ENCODE data around the gene PDE2A. TPM values are rescaled to one million over a fixed set of nuclear protein-coding genes. Genes with fewer than 3 reads are reported as not detected.

PDE2A gene
- total and polyA plus RNA-seq, 10 of the 15 experiments (the other 5 are each of a cell fraction or from before 2014, with no cell fraction given) = 0.06 to 0.15 (median 0.11) TPM; not detected in 6

- H3K9ac ChIP-seq (ENCODE audit: control insufficient read depth, insufficient read depth, low read length) = no peak overlapping the region
- no peak for TF ChIP-seq WRNIP1 (IDR thresholded peaks at IDR 0.05; ENCODE audit: borderline replicate concordance, low read depth, low read length)
- no peak for TF ChIP-seq E2F4 (IDR thresholded peaks at IDR 0.05; ENCODE audit: low read depth, low read length)
- TF ChIP-seq FOXM1 (IDR thresholded peaks at IDR 0.05; ENCODE audit: low read depth, low read length) = no peak
- TF ChIP-seq SMARCA5 (IDR thresholded peaks at IDR 0.05) = no peak
- TF ChIP-seq YBX1 (IDR thresholded peaks at IDR 0.05) = no peak
- no peak for TF ChIP-seq HSF1 (IDR thresholded peaks at IDR 0.05; ENCODE audit: low read depth, low read length)
- no peak for TF ChIP-seq MTA3 (IDR thresholded peaks at IDR 0.05; ENCODE audit: borderline replicate concordance, low read length)
- TF ChIP-seq YY1 (IDR thresholded peaks at IDR 0.05; ENCODE audit: low read depth, low read length) = no peak
- no peak for TF ChIP-seq FOS (IDR thresholded peaks at IDR 0.05; ENCODE audit: borderline replicate concordance, extremely low read depth, insufficient read length)
- no peak for TF ChIP-seq PAX5 (IDR thresholded peaks at IDR 0.05; ENCODE audit: borderline replicate concordance, low read depth, low read length)
- no peak for TF ChIP-seq TCF12 (IDR thresholded peaks at IDR 0.05; ENCODE audit: low read depth, low read length)
- TF ChIP-seq ZNF207 (IDR thresholded peaks at IDR 0.05; ENCODE audit: borderline replicate concordance) = no peak
- no peak for TF ChIP-seq SREBF1 (IDR thresholded peaks at IDR 0.05; ENCODE audit: low read length)
- no peak for TF ChIP-seq POU2F2 (IDR thresholded peaks at IDR 0.05; ENCODE audit: borderline replicate concordance, low read depth, low read length)
- no TSS peak for BruUV-seq (replicated peaks)
- H2AFZ ChIP-seq (ENCODE audit: control insufficient read depth, low read depth, low read length) = no peak overlapping the region
- H3K9me3 ChIP-seq (replicated peaks; ENCODE audit: control insufficient read depth, insufficient read depth, low read length) = no peaks in the 10 kb centered on the region
- SMC1A ChIA-PET (ENCODE audit: uncharacterized antibody, unreplicated experiment) = interaction anchor here (1.1 kb wide), 1 partner anchor 89 kb away, joined by 3 read pairs; no protein-coding TSS in a partner anchor
- H3K4me3 ChIP-seq = no peak overlapping the region
- peaks cover 12 to 17% of the 10 kb centered on the region in 2 experiments for H3K27me3 ChIP-seq (replicated peaks in 1 of 2; ENCODE audit: control insufficient read depth in 2 of 2, insufficient read depth in 2 of 2, low read length in 1 of 2)
- in situ Hi-C loops (cut with MboI) = no loop called here
- CTCF ChIA-PET = interaction anchor here (0.6 to 8.7 kb wide), 4 partner anchors 16 to 122 kb away, joined by 3 to 130 read pairs (median 6); no protein-coding TSS in a partner anchor
- H3K36me3 ChIP-seq (ENCODE audit: control insufficient read depth in 2 of 2, insufficient read depth in 2 of 2, low read length in 1 of 2) = no peaks in the 10 kb centered on the region
- 2% methylated on average over 8 of the region's 8 CpGs for WGBS (ENCODE audit: insufficient coverage, insufficient replicate concordance, low lambda C conversion rate, missing lambda C conversion rate)
- H3K27ac ChIP-seq (ENCODE audit: control insufficient read depth, insufficient read depth) = no peak overlapping the region
- POLR2A ChIA-PET = no interaction called here
- FAIRE-seq (no peak), ATAC-seq (no peak), DNase-seq (ENCODE audit: low read depth, low spot score) (no peak)
- intact Hi-C loops (cut with micrococcal nuclease; ENCODE audit: unreplicated experiment) = no loop called here
- no peak overlapping the region for H3K4me2 ChIP-seq (ENCODE audit: control insufficient read depth, insufficient read depth)
- RAD21 ChIA-PET (ENCODE audit: unreplicated experiment) = no interaction called here
- peaks cover 6% of the 10 kb centered on the region for H4K20me1 ChIP-seq (ENCODE audit: control insufficient read depth, insufficient read depth)
- H3K4me1 ChIP-seq (ENCODE audit: control insufficient read depth, insufficient read depth, low read length) = no peaks in the 10 kb centered on the region; the same call in 1 of the 2 replicates
- H3K79me2 ChIP-seq (ENCODE audit: control insufficient read depth, insufficient read depth, low read length) = no peaks in the 10 kb centered on the region
These were observed 81.3 kb downstream of the PDE2A start for GRCh38 chr11:72592698-72593495.
